ENCODE results near the gene POMT1.
"Not testable (repeated sequence)": the region's sequence is repeated elsewhere in the genome, so short reads cannot be mapped to it uniquely, and the experiment has no call there.

The POMT1 gene, protein sequence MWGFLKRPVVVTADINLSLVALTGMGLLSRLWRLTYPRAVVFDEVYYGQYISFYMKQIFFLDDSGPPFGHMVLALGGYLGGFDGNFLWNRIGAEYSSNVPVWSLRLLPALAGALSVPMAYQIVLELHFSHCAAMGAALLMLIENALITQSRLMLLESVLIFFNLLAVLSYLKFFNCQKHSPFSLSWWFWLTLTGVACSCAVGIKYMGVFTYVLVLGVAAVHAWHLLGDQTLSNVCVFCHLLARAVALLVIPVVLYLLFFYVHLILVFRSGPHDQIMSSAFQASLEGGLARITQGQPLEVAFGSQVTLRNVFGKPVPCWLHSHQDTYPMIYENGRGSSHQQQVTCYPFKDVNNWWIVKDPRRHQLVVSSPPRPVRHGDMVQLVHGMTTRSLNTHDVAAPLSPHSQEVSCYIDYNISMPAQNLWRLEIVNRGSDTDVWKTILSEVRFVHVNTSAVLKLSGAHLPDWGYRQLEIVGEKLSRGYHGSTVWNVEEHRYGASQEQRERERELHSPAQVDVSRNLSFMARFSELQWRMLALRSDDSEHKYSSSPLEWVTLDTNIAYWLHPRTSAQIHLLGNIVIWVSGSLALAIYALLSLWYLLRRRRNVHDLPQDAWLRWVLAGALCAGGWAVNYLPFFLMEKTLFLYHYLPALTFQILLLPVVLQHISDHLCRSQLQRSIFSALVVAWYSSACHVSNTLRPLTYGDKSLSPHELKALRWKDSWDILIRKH

GRCh38 chr9:131502781-131503625, at the start of gene POMT1:
POMT1 (plus strand) TSS chr9:131502918; CDS start chr9:131504219, 1,301 bp downstream.
- DNase-seq: peak; percentile 82

DNA sequence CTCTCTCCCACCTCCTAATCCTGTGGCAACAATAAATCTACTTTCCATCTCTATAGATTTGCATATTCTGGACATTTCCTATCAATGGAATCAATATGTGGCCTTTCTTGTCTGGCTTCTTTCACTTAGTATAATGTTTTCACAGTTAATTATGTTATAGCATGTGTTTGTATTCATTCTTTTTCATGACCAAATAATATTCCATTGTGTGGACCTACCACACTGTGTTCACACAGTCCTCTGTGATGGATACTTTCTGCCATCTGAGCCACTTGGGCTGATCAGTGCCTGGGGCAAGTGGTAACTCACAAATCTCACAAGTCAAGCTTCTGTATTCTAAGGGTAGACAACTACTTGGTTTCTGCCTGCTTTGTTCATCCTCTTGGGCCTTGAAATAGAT, 48.7 kb upstream of the POMT1 start:
- no peak for DNase-seq

GRCh38 chr9:131455655-131456054, 47.1 kb upstream of the POMT1 start:
- DNase-seq: not testable (repeated sequence)

DNA sequence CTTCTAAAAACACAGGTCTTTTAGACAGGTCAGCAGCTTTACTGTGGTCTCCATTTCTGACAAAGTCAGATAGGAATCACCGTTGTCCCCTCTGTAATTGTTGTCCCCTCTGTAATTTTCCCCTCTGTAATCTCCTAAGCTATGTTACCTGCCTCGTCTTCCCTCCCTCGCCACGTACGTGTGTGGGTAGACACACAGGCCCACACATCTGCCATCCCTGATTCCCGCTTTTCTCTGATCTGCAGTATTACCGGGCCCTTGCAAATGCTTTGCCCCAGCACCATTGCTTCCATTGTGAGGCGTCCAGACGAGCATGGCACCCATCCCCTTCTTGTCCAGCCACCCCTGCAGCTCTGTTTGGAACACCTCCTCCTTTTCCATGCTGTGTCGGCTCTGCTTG, 45.0 kb upstream of the POMT1 start:
- DNase-seq: no peak

DNA sequence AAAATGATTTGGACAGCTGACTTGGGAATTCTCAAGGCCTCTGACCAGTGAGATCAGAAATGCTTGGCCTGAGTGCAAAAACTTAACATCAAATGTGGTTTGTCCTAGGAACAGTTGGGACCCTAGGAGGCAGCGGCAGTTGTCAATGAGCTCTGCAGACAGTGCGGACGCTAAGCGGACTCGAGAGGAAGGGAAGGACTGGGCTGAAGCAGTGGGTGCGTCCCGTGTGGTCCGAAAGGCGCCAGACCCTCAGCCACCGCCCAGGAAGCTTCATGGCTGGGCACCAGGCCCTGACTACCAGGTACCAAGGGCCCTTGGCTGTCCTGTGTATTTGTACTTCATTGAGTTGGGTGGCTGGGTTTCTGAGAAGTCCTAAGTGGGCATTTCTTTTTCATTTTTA, 43.7 kb upstream of the POMT1 start:
- DNase-seq: no peak

- DNase-seq: no peak
These were observed 41.6 kb upstream of the POMT1 start for GRCh38 chr9:131461166-131461565.

DNA sequence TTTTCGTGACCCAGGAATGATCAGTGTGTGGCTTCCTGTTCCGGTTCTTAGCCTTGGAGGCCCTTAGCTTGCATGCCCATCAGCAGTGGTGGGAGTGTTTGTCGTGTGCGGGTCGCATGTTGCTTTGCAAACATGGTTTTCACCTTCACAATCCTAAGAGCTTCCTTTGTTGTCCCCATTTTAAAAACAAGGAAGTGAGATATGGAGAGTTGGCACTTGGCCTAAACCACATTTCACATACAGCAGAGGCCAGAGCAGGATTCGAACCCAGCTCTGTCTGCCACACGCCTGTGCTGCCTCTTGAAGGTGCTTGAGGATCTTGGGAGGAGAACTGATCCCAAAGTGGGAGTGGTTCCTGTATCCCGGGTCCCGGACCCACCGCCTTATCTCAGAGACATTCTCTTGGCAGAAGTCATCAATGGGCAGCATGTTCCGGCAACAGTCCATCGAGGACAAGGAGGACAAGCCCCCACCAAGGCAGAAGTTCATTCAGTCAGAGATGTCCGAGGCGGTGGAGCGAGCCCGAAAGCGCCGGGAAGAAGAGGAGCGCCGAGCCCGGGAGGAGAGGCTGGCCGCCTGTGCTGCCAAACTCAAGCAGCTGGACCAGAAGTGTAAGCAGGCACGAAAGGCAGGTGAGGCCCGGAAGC, 38.2 kb upstream of the POMT1 start:
- DNase-seq: no peak

DNA sequence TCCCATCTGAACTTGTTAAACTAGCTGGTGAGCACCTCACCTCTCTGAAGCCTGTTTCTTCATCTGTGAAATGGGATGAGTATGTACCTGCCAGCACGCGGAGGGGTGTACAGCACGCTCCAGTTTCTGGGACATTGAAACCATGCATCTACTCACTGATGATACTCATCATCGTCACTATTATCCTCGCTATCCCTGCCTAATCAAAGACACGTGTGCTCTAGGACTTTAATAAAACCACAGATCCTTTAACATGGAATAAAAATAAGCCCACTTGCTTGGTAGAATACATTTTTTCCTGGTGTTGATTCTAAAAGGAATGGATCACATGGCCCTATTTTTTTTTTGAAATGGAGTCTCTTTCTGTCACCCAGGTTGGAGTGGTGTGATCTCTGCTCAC, 37.3 kb upstream of the POMT1 start:
- DNase-seq: no peak

- DNase-seq: no peak
These were observed 35.3 kb upstream of the POMT1 start for GRCh38 chr9:131467214-131467935.

DNA sequence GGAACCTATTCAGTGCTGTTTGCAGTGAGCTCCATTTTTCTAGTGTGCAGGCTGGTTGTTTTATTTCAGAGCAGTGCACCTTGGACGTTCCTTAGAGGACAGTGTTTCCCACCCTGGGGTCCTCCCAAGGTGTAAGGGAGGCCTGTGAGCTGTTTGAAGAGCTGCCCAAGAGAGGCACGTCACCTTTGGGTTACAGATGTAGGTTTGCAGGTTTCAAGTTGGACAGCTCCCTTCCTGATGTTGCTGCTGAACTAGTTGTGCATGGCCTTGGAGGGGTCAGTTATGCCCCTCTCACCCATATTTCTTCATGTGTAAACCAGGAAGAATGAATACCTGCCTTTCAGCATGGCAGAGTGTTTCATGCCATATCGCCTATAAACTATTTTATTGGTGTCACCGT, 34.7 kb upstream of the POMT1 start:
- DNase-seq: no peak

- no peak for DNase-seq
These were observed 33.4 kb upstream of the POMT1 start for GRCh38 chr9:131469356-131469755.

GRCh38 chr9:131469951-131470350, 32.8 kb upstream of the POMT1 start:
- DNase-seq: no peak

GRCh38 chr9:131470581-131470991, 32.1 kb upstream of the POMT1 start:
- DNase-seq: no peak

DNA sequence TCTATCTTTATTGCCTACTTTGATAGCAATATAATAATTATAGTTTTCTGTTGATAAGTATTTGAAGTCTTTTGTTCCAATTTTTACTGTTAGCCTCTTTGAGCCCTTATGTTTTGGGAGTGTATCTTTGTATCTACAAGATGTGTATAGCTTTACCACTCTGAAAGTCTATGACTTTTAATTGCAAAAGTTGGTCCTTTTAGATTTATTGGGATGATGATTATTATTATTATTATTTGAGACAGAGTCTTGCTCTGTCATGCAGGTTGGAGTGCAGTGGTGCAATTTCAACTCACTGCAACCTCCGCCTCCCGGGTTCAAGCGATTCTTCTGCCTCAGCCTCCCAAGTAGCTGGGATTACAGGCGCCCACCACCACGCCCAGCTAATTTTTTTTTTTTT, 30.6 kb upstream of the POMT1 start:
- not testable (repeated sequence) for DNase-seq

DNA sequence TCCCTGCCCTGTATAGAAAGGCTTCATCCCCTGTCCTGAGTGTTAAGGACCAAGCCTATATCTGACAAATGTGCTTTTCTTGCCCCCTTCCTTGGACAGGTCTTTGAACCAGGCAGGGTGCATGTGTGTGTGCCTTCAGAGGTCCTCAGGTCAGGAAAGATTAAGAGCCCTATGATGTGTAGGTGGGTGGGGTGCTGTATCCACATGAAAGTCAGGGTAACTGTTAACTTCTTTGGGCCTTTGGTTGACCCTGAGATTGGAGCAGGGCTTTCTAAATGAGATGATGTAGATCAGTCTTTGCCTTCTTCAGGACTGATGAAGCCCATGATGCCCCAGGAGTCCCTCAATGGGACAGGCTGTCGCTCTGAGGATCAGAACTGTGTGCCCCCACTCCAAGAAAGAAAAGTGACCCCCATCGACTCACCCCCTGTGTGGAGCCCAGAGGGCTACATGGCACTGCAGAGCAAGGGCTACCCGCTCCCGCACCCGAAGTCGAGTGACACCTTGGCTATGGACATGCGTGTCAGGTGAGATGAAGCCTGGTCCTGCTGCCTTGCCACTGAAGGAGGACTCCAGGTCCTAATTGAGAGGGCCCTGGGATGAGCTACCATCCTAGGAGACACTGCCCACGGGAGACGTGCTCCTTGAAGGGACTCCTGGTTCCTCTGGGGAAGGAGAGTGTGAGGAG, 29.4 kb upstream of the POMT1 start:
- no peak for DNase-seq

GRCh38 chr9:131473891-131474290, 28.8 kb upstream of the POMT1 start:
- no peak for DNase-seq

GRCh38 chr9:131474711-131475110, 28.0 kb upstream of the POMT1 start:
- DNase-seq: no peak

GRCh38 chr9:131475111-131475955, 27.4 kb upstream of the POMT1 start:
- no peak for DNase-seq

DNA sequence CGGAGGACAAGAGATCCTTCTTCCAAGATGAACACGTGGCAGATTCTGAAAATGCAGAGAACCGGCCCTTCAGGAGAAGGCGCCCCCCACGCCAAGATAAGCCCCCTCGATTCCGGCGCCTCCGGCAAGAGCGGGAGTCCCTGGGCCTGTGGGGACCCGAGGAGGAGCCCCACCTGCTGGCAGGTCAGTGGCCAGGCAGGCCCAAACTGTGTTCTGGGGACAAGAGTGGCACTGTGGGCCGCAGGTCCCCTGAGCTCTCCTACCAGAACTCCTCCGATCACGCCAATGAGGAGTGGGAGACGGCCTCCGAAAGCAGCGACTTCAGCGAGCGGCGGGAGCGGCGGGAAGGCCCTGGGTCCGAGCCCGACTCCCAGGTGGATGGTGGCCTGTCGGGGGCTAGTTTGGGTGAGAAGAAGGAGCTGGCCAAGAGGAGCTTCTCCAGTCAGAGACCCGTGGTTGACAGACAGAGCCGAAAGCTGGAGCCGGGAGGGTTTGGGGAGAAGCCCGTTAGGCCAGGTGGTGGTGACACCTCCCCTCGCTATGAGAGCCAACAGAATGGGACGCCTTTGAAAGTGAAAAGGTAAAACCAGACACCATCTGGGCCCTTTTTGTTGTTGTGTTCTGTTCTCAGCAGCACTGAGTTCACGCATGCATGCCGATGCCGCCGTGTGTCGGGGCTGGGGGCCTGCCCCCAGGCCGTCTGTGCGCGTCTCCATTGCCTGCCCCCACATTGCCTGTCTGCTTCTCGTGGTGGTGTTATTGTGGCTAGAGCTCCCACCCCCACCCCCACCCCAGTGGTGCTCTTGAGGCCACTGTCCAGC, 26.6 kb upstream of the POMT1 start:
- no peak for DNase-seq
